ENCODE measurements around the gene PTPRH.
A peak's percentile ranks its signal among the peaks of the same experiment; 100 is the strongest.

The PTPRH gene

DNA sequence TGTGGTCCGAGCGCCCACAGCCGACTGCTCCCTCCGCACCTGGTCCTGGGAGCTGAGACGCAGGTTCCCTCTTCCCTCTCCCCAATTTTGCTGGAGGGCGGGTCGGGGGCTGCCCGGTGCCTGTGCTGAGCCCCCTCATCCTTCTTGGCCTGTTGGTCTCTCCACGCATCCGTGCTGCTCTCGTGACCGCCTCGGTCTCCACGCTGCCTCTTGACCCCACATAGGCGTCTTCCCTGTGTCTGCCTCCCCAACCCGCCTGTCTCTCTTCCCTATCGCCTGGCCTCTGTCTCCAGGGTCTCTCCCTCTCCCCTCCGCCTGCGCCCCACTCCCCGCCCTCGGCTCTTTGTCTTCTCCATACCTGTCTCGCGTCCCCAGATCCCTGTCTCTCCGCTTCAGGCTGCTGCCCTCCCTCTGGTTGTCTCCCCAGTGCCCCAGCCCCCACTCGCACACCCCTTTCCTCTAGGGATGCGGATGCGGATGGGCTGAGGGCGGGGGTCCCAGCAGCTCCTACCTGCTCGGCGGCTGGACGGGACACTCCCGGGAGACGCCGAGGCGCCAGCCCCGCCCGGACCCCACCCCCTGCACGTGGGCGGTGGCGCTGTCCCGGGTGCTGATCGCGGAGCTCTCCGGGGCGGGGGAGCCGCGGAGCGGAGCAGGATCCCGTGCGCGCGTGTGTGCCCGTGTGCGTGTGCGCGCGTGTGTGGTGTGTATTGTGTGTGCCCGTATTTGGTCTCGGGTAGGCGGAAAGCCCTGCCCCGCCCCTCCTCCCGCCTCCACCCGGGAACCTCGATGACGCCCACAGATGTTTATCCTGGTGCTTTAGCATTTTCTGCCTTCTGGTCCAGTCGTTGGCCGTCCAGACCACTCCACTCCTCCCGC, 29.5 kb downstream of the PTPRH start, which contains the start of gene SYT5:
Gene SYT5 (minus strand): TSS at position 684 of the 879 bp plus-strand sequence. CDS start 1,248 bp downstream, outside the sequence.
- Histone ChIP-seq H3K4me3 (ENCODE audit: low read depth, low read length) (peak within 1 kb of the TSS; percentile 42), H3K27me3 (replicated peaks) (peaks cover 5% of the 10 kb centered on the region), H3K36me3 (replicated peaks) (no peaks in the 10 kb centered on the region), H3K27ac (peak within 1 kb of the TSS; percentile 55)
- TF ChIP-seq, protein P1, sequence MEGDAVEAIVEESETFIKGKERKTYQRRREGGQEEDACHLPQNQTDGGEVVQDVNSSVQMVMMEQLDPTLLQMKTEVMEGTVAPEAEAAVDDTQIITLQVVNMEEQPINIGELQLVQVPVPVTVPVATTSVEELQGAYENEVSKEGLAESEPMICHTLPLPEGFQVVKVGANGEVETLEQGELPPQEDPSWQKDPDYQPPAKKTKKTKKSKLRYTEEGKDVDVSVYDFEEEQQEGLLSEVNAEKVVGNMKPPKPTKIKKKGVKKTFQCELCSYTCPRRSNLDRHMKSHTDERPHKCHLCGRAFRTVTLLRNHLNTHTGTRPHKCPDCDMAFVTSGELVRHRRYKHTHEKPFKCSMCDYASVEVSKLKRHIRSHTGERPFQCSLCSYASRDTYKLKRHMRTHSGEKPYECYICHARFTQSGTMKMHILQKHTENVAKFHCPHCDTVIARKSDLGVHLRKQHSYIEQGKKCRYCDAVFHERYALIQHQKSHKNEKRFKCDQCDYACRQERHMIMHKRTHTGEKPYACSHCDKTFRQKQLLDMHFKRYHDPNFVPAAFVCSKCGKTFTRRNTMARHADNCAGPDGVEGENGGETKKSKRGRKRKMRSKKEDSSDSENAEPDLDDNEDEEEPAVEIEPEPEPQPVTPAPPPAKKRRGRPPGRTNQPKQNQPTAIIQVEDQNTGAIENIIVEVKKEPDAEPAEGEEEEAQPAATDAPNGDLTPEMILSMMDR (IDR thresholded peaks at IDR 0.05; ENCODE audit: low read depth, low read length, missing control alignments): no peak
- no peak for DNase-seq
- in situ Hi-C loops (cut with HindIII; ENCODE audit: low pct_ligation_motif_present, low sequenced_read_pairs): loop anchor here (10.0 kb wide), 1 partner anchor 65 kb away; the partner anchor contains the start of gene PPP1R12C

DNA sequence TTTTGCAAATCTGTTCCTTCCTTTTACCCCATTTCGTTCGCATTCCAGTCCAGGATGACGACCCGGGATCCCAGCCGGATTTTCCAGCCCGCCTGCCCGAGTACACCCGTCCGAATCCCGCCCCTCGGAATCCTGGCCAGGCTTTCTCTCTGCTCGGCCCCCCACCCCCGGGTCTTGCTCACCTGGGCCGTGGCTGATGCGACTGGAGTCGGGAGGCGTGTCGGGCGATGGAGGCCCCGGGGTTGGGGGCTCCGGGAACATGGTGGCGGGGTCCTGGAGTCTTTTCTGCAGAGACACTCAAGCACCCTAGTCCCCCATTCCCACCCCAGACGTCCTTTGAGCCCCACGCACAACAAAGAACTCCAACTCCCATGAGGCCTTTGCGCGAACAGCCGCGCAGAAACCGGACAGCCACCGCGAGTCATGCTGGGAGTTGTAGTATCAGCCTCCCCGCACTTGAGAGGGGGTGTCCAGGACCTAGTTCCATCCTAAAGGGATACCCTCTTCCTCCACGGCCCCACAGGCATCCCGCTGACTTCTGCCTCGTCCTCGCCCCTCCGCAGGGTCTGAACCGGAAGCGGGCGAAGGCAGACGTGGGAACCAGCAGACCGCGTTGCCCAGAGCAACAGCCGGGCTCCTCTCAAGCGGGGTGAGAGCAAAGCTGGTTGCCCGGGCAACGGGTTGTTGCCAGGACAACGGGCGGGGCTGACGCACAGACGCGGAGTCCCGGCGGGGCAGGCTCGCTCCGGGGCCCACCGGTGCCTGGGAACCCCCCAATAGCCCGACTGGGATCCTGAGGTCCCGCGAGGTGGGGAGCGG, 30.3 kb downstream of the PTPRH start:
- DNase-seq: peak; percentile 95
- peaks cover 5% of the 10 kb centered on the region for H3K27me3 ChIP-seq (replicated peaks)
- TF ChIP-seq, protein P1 (IDR thresholded peaks at IDR 0.05; ENCODE audit: low read depth, low read length, missing control alignments): no peak
- no peaks in the 10 kb centered on the region for H3K36me3 ChIP-seq (replicated peaks)
- peak overlapping the region; percentile 55 for H3K27ac ChIP-seq
- H3K4me3 ChIP-seq (ENCODE audit: low read depth, low read length): peak overlapping the region; percentile 42
- in situ Hi-C loops (cut with HindIII; ENCODE audit: low pct_ligation_motif_present, low sequenced_read_pairs): loop anchor here (10.0 kb wide), 1 partner anchor 64 kb away; the partner anchor contains the start of gene PPP1R12C

DNA sequence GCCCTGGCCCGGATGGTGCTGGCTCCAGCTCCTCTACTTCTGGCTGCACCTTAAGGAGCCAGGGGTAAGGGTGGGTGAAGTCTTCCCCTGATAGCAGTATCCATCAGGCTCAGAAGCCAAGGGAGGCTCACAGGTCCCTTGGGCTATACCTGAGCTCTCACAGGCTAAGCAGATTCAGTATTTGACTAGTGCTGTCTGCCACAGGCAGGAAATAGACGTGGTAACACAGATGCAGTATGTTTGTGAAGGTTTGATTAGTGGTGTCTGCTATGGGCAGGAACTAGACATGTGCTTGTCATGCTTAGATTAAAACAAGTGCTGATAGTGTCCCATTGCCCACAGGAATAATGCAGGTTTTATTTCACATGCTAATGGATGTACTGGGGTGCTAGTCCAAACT, 33.2 kb downstream of the PTPRH start:
- TF ChIP-seq, protein P1 (IDR thresholded peaks at IDR 0.05; ENCODE audit: low read depth, low read length, missing control alignments): no peak
- in situ Hi-C loops (cut with HindIII; ENCODE audit: low pct_ligation_motif_present, low sequenced_read_pairs): loop anchor here (10.0 kb wide), 1 partner anchor 61 kb away; the partner anchor contains the start of gene PPP1R12C
- Histone ChIP-seq H3K27ac (no peak overlapping the region), H3K36me3 (replicated peaks) (no peaks in the 10 kb centered on the region), H3K4me3 (ENCODE audit: low read depth, low read length) (no peak overlapping the region), H3K27me3 (replicated peaks) (peaks cover 5% of the 10 kb centered on the region)
- no peak for DNase-seq

DNA sequence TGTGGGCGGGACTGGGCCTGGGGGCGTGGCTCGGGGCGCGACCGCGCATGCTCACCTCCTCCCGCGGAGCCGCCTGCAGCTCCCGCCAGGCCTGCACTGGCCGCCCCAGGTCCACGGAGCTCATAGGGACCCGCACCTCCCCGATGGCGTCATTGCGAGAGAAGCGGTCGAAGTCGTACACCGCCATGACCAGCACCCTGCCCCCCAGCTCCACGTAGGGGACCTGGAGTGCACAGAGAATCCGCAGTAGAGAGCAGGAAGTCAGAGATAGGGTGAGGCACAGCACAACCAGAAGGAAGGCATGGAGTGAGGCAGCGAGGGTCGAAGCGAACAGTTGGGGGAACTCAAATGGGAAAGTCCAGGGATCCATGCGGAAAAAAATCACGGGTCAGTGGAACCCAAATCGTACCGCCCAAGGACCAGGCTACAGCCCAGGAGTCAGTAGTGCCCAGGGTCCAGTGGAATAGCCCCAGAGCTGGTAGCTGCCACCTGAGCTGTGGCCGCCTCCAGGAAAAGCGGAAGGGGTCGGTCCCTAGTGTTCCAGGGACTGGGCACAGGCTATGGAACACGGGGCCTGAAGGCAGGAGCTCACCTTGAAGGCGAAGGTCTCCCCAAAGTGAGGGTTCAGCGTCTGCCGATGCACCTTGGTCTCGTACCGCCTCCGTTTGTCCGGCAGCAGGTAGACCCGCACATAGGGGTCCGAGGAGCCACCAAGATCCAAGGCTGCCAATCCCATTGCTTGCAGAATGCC, 34.0 kb downstream of the PTPRH start:
- no peak overlapping the region for H3K4me3 ChIP-seq (ENCODE audit: low read depth, low read length)
- no peak overlapping the region for H3K27ac ChIP-seq
- TF ChIP-seq, protein P1 (IDR thresholded peaks at IDR 0.05; ENCODE audit: low read depth, low read length, missing control alignments): no peak
- H3K27me3 ChIP-seq (replicated peaks): peaks cover 2% of the 10 kb centered on the region
- in situ Hi-C loops (cut with HindIII; ENCODE audit: low pct_ligation_motif_present, low sequenced_read_pairs): loop anchor here (10.0 kb wide), 1 partner anchor 60 kb away; the partner anchor contains the start of gene PPP1R12C
- H3K36me3 ChIP-seq (replicated peaks): no peaks in the 10 kb centered on the region
- no peak for DNase-seq

DNA sequence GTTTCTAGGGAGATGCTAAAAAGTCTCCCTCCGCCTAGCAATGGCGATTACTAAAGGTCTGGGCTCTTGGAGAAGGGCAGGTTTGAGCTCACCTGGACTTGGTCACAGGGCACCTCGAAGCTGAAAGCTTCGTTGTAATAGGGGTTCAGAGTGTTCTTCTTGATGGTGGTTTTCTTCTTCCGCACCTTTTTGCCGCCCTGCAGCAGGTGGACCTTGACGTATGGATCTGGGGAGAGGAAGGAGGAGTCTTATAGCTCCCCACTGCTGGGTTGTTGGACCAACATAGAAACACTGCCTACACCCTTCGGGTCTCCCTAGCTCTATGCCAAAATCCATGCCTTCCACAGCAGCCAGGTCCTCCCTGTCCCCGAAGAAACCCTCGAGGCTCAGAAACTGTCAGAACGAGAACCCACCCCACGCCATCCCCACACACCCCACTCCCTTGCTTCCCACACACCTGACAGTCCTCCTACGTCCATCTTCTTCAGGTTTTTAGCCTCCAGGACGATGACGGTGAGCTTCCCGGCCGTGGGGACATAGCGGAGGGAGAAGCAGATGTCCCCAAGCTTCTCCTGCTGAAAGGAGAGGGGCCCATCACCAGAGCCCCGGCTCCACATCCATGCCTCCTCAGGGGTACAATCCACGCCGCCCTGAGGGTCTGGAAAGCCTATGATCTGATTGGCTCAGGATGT, 34.7 kb downstream of the PTPRH start:
- TF ChIP-seq, protein P1 (IDR thresholded peaks at IDR 0.05; ENCODE audit: low read depth, low read length, missing control alignments): no peak
- no peaks in the 10 kb centered on the region for H3K27me3 ChIP-seq (replicated peaks)
- no peak overlapping the region for H3K27ac ChIP-seq
- in situ Hi-C loops (cut with HindIII; ENCODE audit: low pct_ligation_motif_present, low sequenced_read_pairs): loop anchor here (10.0 kb wide), 1 partner anchor 60 kb away; the partner anchor contains the start of gene PPP1R12C
- DNase-seq: no peak
- H3K4me3 ChIP-seq (ENCODE audit: low read depth, low read length): no peak overlapping the region
- no peaks in the 10 kb centered on the region for H3K36me3 ChIP-seq (replicated peaks)

All from brain microvascular endothelial cell (primary cell).